ENCODE results near the gene CISH.

The CISH gene, protein sequence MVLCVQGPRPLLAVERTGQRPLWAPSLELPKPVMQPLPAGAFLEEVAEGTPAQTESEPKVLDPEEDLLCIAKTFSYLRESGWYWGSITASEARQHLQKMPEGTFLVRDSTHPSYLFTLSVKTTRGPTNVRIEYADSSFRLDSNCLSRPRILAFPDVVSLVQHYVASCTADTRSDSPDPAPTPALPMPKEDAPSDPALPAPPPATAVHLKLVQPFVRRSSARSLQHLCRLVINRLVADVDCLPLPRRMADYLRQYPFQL

DNA sequence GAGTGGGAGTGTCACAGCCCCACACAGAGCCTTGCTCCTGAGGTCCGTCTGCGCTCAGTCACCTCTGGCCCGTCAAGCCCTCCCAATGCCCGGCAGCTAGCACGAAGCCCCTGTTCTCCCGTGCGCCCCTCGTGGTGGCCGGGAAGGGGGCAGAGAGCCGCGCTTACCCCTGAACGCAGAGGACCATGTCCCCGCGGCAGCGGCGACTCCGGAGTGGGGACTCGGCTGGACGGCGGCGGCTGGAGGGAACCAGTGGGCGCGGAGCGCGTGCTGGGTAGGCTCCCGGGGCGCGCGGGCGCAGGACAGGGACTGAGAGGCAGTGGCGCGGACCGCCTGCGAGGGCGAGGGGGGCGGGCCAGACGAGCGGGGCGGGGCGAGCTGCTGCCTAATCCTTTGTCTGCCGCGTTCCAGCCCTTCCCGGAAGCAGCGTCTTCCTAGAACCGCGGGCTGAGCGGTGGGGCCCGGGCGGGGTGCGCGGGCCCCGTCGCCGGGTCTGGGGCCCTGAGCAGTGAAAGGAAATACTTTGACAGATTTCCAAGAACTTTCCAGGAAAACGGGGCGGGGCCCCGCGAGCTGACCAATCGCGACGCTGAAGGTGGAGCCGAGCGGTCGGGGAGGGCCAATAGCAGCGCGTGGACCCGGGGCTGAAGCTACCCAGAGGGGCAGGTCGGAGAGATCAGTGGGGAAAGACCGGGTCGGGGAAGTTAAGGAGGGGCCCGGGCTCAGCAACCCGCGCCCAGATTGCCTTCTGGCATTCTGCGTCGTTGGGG, at the start of gene CISH:
Gene CISH, minus strand, starts transcription at position 311 of the 770 bp plus-strand sequence. Its CDS starts 124 bp downstream, at position 187.
- Histone ChIP-seq H3K4me1 (ENCODE audit: insufficient read depth, poor library complexity, severe bottlenecking) (peaks cover 11% of the 10 kb centered on the region), H3K4me3 (ENCODE audit: severe bottlenecking) (peak within 1 kb of the TSS; percentile 51), H3K36me3 (ENCODE audit: low read depth) (peaks cover 21% of the 10 kb centered on the region), H3K27me3 (ENCODE audit: insufficient read depth, poor library complexity, severe bottlenecking) (no peaks in the 10 kb centered on the region), H3K9me3 (ENCODE audit: severe bottlenecking) (no peaks in the 10 kb centered on the region), H3K27ac (ENCODE audit: poor library complexity, severe bottlenecking) (peak within 1 kb of the TSS; percentile 50)
- TF ChIP-seq, protein P1, sequence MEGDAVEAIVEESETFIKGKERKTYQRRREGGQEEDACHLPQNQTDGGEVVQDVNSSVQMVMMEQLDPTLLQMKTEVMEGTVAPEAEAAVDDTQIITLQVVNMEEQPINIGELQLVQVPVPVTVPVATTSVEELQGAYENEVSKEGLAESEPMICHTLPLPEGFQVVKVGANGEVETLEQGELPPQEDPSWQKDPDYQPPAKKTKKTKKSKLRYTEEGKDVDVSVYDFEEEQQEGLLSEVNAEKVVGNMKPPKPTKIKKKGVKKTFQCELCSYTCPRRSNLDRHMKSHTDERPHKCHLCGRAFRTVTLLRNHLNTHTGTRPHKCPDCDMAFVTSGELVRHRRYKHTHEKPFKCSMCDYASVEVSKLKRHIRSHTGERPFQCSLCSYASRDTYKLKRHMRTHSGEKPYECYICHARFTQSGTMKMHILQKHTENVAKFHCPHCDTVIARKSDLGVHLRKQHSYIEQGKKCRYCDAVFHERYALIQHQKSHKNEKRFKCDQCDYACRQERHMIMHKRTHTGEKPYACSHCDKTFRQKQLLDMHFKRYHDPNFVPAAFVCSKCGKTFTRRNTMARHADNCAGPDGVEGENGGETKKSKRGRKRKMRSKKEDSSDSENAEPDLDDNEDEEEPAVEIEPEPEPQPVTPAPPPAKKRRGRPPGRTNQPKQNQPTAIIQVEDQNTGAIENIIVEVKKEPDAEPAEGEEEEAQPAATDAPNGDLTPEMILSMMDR (IDR thresholded peaks at IDR 0.05; ENCODE audit: poor library complexity, severe bottlenecking), result peak; percentile 49
- DNase-seq (ENCODE audit: low spot score) (peak; percentile 94), ATAC-seq (ENCODE audit: low read depth) (peak; percentile 80)

DNA sequence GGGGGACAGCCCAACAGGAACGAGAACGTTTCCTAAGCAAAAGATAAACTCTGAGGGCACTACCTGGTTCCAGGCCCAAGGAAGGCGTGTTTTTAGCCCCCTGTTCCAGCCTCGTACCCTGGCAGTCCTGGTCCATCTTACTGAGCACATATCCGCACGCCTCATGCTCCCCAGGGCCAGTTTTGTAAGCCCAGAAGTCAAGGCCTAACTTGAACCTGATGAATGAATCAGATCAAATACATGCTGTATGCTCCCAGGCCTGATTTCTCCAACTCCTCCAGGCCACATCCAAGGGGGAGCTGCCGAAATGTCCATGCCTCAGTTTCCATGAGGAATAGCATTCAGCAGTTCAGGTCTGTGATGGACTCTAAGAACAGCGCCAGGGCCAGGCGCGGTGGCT, 48.8 kb upstream of the CISH start:
- TF ChIP-seq, protein P1 (IDR thresholded peaks at IDR 0.05; ENCODE audit: poor library complexity, severe bottlenecking), result no peak
- Histone ChIP-seq H3K27me3 (ENCODE audit: insufficient read depth, poor library complexity, severe bottlenecking) (no peaks in the 10 kb centered on the region), H3K4me3 (ENCODE audit: severe bottlenecking) (no peak overlapping the region), H3K36me3 (ENCODE audit: low read depth) (no peaks in the 10 kb centered on the region), H3K27ac (ENCODE audit: poor library complexity, severe bottlenecking) (no peak overlapping the region), H3K9me3 (ENCODE audit: severe bottlenecking) (no peaks in the 10 kb centered on the region), H3K4me1 (ENCODE audit: insufficient read depth, poor library complexity, severe bottlenecking) (no peaks in the 10 kb centered on the region)
- DNase-seq (ENCODE audit: low spot score), result no peak
- no peak for ATAC-seq (ENCODE audit: low read depth)

DNA sequence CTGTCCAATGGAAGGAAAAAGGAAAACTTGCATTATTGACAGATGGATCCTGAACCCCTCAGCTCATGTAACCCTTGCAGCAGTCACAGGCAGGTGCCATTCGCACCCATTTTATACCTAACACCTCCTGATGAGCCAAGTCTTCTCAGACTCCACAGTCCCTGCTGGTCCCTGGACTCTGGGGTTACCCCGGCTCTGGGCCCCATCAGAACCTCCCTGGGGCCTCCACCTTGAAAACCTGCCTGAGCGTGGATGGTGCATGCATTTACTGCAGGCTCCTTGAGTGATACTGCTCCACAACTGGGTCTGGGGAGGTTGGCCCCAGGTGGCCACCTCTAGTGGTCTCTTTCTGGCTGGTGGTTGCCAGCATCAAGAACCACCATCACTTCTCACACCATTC, 47.3 kb upstream of the CISH start:
- peak; percentile 23 for DNase-seq (ENCODE audit: low spot score)
- no peaks in the 10 kb centered on the region for H3K27me3 ChIP-seq (ENCODE audit: insufficient read depth, poor library complexity, severe bottlenecking)

DNA sequence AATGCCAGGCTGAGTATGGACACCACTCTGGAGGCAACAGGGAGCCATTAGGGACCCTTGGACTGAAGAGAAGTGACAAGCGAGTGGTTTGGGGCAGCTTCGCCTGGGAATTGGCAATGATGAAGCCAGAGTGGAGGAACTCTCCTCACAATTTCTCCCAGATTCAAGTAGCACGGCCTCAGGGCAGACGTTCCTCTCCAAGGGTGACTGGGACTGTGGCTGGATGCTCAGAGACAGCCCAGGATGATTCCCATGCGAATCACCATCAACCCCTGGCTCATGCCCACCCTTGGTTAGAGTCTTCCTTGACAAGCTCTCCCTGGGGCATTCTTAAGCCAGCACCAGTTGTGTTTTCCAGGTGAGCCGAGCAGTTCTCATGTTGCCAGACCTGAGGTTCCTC, 46.8 kb upstream of the CISH start:
- ATAC-seq (ENCODE audit: low read depth), result peak; percentile 62; the same call in 2 of the 3 replicates
- H3K4me1 ChIP-seq (ENCODE audit: insufficient read depth, poor library complexity, severe bottlenecking), result no peaks in the 10 kb centered on the region

More for the DNA sequence above, 47.3 kb upstream of the CISH start:
- Histone ChIP-seq H3K27ac (ENCODE audit: poor library complexity, severe bottlenecking) (no peak overlapping the region), H3K4me3 (ENCODE audit: severe bottlenecking) (no peak overlapping the region), H3K9me3 (ENCODE audit: severe bottlenecking) (no peaks in the 10 kb centered on the region), H3K36me3 (ENCODE audit: low read depth) (no peaks in the 10 kb centered on the region), H3K4me1 (ENCODE audit: insufficient read depth, poor library complexity, severe bottlenecking) (no peaks in the 10 kb centered on the region)
- TF ChIP-seq, protein P1 (IDR thresholded peaks at IDR 0.05; ENCODE audit: poor library complexity, severe bottlenecking), result no peak
- ATAC-seq (ENCODE audit: low read depth), result no peak

More for the DNA sequence above, 46.8 kb upstream of the CISH start:
- Histone ChIP-seq H3K9me3 (ENCODE audit: severe bottlenecking) (no peaks in the 10 kb centered on the region), H3K27ac (ENCODE audit: poor library complexity, severe bottlenecking) (no peak overlapping the region), H3K27me3 (ENCODE audit: insufficient read depth, poor library complexity, severe bottlenecking) (no peaks in the 10 kb centered on the region), H3K36me3 (ENCODE audit: low read depth) (no peaks in the 10 kb centered on the region), H3K4me3 (ENCODE audit: severe bottlenecking) (no peak overlapping the region)
- TF ChIP-seq, protein P1 (IDR thresholded peaks at IDR 0.05; ENCODE audit: poor library complexity, severe bottlenecking), result no peak
- peak; percentile 61 for DNase-seq (ENCODE audit: low spot score)

All from RWPE2 (cell line).